SK-N-SH (cell line): Measurements from ENCODE around the gene USP12. TPM values are rescaled to one million over a fixed set of nuclear protein-coding genes. Genes with fewer than 3 reads are reported as not detected.

Experiments used
- CTCF ChIA-PET: fragments of 300-600, 350-600 bp; formaldehyde crosslinking; extraction: SDS; loops from one replicate; lab custom pipeline; 2021; lab: Yijun Ruan, JAX
- POLR2A ChIA-PET: fragments of 350-600 bp; sonication (Branson Sonifier 250); formaldehyde crosslinking; extraction: SDS; loops from one replicate; lab custom pipeline; 2020; ENCODE audit warnings: antibody characterized with exemption, inconsistent platforms; lab: Yijun Ruan, JAX
- DNase-seq: peaks from one replicate; pipeline ENCODE4 v3.0.0; 2012
- H2AFZ ChIP-seq: fragments of 200-600 bp; sonication (generic); 2 replicates; pipeline ENCODE4 v1.8.1; 2016; ENCODE audit warnings: antibody characterized with exemption, mild to moderate bottlenecking, low read depth
- H3F3A ChIP-seq: fragments of 200-600 bp; sonication (generic); replicated peaks from 2 replicates; pipeline ENCODE3; 2016; ENCODE audit warnings: antibody characterized with exemption, mild to moderate bottlenecking; ENCODE audit not compliant: insufficient read depth
- H3K27ac ChIP-seq, 2 experiments: fragments of 200-500 bp in 1 of 2; fragments of 200-600 bp in 1 of 2; sonication (Bioruptor generic) in 1 of 2; sonication (generic), shearing (Covaris generic) in 1 of 2; 2 replicates each; pipeline versions ENCODE4 v1.5.1 to v1.6.1; 2014 to 2016; ENCODE audit warnings: low read depth in 2 of 2, inconsistent platforms in 1 of 2, low read length in 1 of 2, mild to moderate bottlenecking in 1 of 2, mixed read lengths in 1 of 2
- H3K27me3 ChIP-seq: fragments of 200-600 bp; sonication (generic), shearing (Covaris generic); 2 replicates; pipeline ENCODE4 v1.6.1; 2016; ENCODE audit warnings: mixed run types; ENCODE audit not compliant: insufficient read depth
- H3K36me3 ChIP-seq, 2 experiments: fragments of 200-500 bp in 1 of 2; fragments of 200-600 bp in 1 of 2; sonication (Bioruptor generic) in 1 of 2; sonication (generic) in 1 of 2; replicated peaks in 1 of 2; 2 replicates each; pipeline versions ENCODE3 to v1.5.1; 2014 to 2016; ENCODE audit warnings: low read length in 1 of 2, mild to moderate bottlenecking in 1 of 2; ENCODE audit not compliant: insufficient read depth in 2 of 2, control insufficient read depth in 1 of 2
- H3K4me1 ChIP-seq, 2 experiments: fragments of 200-500 bp in 1 of 2; fragments of 200-600 bp in 1 of 2; sonication (Bioruptor generic) in 1 of 2; sonication (generic), shearing (Covaris generic) in 1 of 2; 2 replicates each; pipeline versions ENCODE4 v1.5.1 to v1.6.1; 2014 to 2016; ENCODE audit warnings: low read depth in 1 of 2, low read length in 1 of 2, mixed run types in 1 of 2; ENCODE audit not compliant: insufficient read depth in 2 of 2, control insufficient read depth in 1 of 2
- H3K4me2 ChIP-seq: fragments of 200-600 bp; sonication (generic), shearing (Covaris generic); 2 replicates; pipeline ENCODE4 v1.6.1; 2017; ENCODE audit warnings: mixed run types
- H3K4me3 ChIP-seq, 2 experiments: fragments of 200-500 bp in 1 of 2; fragments of 200-600 bp in 1 of 2; sonication (Bioruptor generic) in 1 of 2; sonication (generic), shearing (Covaris generic) in 1 of 2; 2 replicates each; pipeline versions ENCODE4 v1.5.1 to v1.8.1; 2014 to 2016; ENCODE audit warnings: low read depth in 2 of 2, inconsistent platforms in 1 of 2, low read length in 1 of 2, mild to moderate bottlenecking in 1 of 2, mixed read lengths in 1 of 2, moderate library complexity in 1 of 2
- H3K79me2 ChIP-seq: fragments of 200-600 bp; sonication (generic); 2 replicates; pipeline ENCODE4 v1.8.1; 2017; ENCODE audit warnings: mild to moderate bottlenecking; ENCODE audit not compliant: insufficient read depth
- H3K9ac ChIP-seq: fragments of 200-600 bp; sonication (generic); 2 replicates; pipeline ENCODE4 v1.6.1; 2017; ENCODE audit warnings: mixed run types
- H3K9me2 ChIP-seq: fragments of 200-600 bp; sonication (generic); 2 replicates; pipeline ENCODE4 v1.6.1; 2017; ENCODE audit warnings: mixed run types
- H3K9me3 ChIP-seq: fragments of 200-600 bp; sonication (generic); 2 replicates; pipeline ENCODE4 v1.6.1; 2017; ENCODE audit warnings: mixed run types, mild to moderate bottlenecking, moderate library complexity
- H4K20me1 ChIP-seq: fragments of 200-600 bp; sonication (generic); 2 replicates; pipeline ENCODE4 v1.6.1; 2017; ENCODE audit warnings: mild to moderate bottlenecking, mixed run types; ENCODE audit not compliant: insufficient read depth
- CHD2 ChIP-seq: fragments of 150-350 bp; IDR thresholded peaks from 2 replicates; pipeline ENCODE4 v1.6.1; 2018; ENCODE audit warnings: low read length; ENCODE audit not compliant: partially characterized antibody
- EZH2phosphoT487 ChIP-seq: fragments of 200-600 bp; sonication (generic); IDR thresholded peaks from 2 replicates; pipeline ENCODE4 v1.6.1; 2017; ENCODE audit warnings: low read depth, mixed run types, mild to moderate bottlenecking, antibody characterized with exemption, moderate library complexity, borderline replicate concordance
- FOSL2 ChIP-seq: IDR thresholded peaks from 2 replicates; pipeline ENCODE4 v1.4.0; 2012; ENCODE audit warnings: low read depth, mild to moderate bottlenecking, moderate library complexity, borderline replicate concordance
- JUND ChIP-seq: IDR thresholded peaks from 2 replicates; pipeline ENCODE4 v1.4.0; 2012
- MEF2A ChIP-seq: IDR thresholded peaks from 2 replicates; pipeline ENCODE4 v1.4.0; 2012; ENCODE audit warnings: low read depth, borderline replicate concordance
- MXI1 ChIP-seq: IDR thresholded peaks from 2 replicates; pipeline ENCODE4 v1.6.1; 2012; ENCODE audit warnings: mild to moderate bottlenecking, low read depth, low read length, improper control_type of control experiment
- NRF1 ChIP-seq: IDR thresholded peaks from 2 replicates; pipeline ENCODE4 v1.6.1; 2012; ENCODE audit warnings: low read depth, mild to moderate bottlenecking, low read length
- RAD21 ChIP-seq: IDR thresholded peaks from 2 replicates; pipeline ENCODE4 v1.6.1; 2012; ENCODE audit warnings: mild to moderate bottlenecking, low read length
- RXRA ChIP-seq: IDR thresholded peaks from 2 replicates; pipeline ENCODE4 v1.4.0; 2012; ENCODE audit warnings: low read depth, mild to moderate bottlenecking, borderline replicate concordance
- SIN3A ChIP-seq: IDR thresholded peaks from 2 replicates; pipeline ENCODE4 v1.6.1; 2012; ENCODE audit warnings: low read depth, mild to moderate bottlenecking, low read length, moderate library complexity, borderline replicate concordance
- TAF1 ChIP-seq: IDR thresholded peaks from 2 replicates; pipeline ENCODE4 v1.6.1; 2012; ENCODE audit warnings: low read depth, mild to moderate bottlenecking, low read length, moderate library complexity, borderline replicate concordance
- TCF12 ChIP-seq: IDR thresholded peaks from 2 replicates; pipeline ENCODE4 v1.4.0; 2012
- TEAD4 ChIP-seq: IDR thresholded peaks from 2 replicates; pipeline ENCODE4 v1.4.0; 2012; ENCODE audit warnings: mild to moderate bottlenecking, borderline replicate concordance; ENCODE audit not compliant: insufficient read depth
- YY1 ChIP-seq: IDR thresholded peaks from 2 replicates; pipeline ENCODE4 v1.4.0; 2012; ENCODE audit warnings: low read depth, mild to moderate bottlenecking
- WGBS: methylation state at CpG from one replicate; pipeline ENCODE4 v1.1.6; 2017; ENCODE audit warnings: low lambda C conversion rate; 5-methylcytosine and 5-hydroxymethylcytosine counted together
- polyA plus RNA-seq, 3 experiments: library from polyadenylated mRNA; depleted of rRNA; stranded (reverse); fragments of >200 nt; gene quantifications; 2 replicates each; pipeline ENCODE4 v1.2.3, GENCODE V29; 2012
- TF ChIP-seq, protein P1 (sequence below): fragments of 150-350 bp; IDR thresholded peaks from 2 replicates; pipeline ENCODE4 v1.6.1; 2016; ENCODE audit warnings: mild to moderate bottlenecking, low read depth, low read length
- TF ChIP-seq, protein P2 (sequence below): fragments of 200-600 bp; sonication (generic); IDR thresholded peaks from 2 replicates; pipeline ENCODE4 v1.6.1; 2017; ENCODE audit warnings: antibody characterized with exemption, mild to moderate bottlenecking, moderate library complexity
- TF ChIP-seq, protein P3 (sequence below): IDR thresholded peaks from 2 replicates; pipeline ENCODE4; 2012
- TF ChIP-seq, protein P4 (sequence below): IDR thresholded peaks from 2 replicates; pipeline ENCODE4 v1.4.0; 2012; ENCODE audit warnings: low read depth, borderline replicate concordance

Gene USP12
- polyA plus RNA-seq, 1 of the 3 experiments (the other 2 are of a cell fraction) = 5.0 TPM

DNA sequence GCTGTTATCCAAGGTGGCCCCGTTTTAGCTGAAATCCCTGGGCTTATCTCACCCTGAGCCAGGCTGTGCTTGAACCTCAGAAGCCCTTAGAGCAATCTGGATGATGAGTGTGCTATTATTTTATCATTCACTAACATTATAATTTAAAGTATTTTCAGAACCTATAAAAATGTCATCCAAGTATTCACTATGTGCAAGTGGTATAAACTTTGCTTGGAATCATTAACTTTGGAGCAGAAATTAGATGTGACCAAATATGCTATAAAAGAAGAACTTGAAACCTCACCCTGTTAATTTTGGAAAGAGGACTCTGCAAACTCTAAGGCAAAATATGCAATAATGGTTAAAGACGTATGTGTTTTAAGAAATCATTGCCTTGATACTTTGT is 147.5 kb downstream of the USP12 start (continued):
- TF ChIP-seq RXRA (no peak), MEF2A (no peak), TAF1 (no peak)

DNA sequence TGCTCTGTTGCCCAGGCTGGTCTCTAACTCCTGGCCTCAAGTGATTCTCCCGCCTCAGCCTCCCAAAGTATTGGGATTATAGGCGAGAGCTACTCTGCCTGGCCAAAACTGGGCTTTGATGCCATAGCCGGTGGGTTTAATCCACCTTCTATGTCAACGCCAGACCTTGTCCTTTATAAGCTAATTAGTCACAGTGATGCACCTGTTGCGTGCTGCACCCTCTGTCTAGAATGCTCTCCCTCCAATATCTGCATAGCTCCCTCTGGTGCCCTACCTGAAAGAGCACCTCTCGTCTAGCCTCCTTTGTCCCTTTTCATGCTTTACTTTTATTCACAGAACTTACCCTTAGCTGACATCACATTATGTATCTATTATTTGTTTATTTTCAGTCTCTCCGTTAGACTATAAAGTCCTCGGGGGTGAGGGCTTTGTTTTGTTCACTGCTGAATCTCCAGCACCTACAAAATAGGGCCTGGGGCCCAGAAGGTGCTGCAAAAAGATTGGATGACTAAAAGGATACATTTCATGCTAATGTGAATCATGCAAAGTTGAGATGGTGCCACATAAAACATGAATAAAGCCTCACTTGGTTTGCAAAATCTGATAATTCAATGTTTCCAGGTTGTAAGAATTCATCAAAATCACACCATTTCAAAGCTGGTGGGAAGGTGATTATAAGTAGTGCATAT is 148.1 kb downstream of the USP12 start:
- DNase-seq = no peak
- Histone ChIP-seq H2AFZ (no peak overlapping the region), H3F3A (no peaks in the 10 kb centered on the region), H3K4me2 (no peak overlapping the region), H3K4me1 (peaks cover 0 to 5% of the 10 kb centered on the region in 2 experiments; a peak in 1 of 4 replicates), H3K9me3 (no peaks in the 10 kb centered on the region), H3K9me2 (no peaks in the 10 kb centered on the region), H3K79me2 (no peaks in the 10 kb centered on the region), H3K36me3 (no peaks in the 10 kb centered on the region), H3K4me3 (no peak overlapping the region), H4K20me1 (no peaks in the 10 kb centered on the region), H3K27me3 (no peaks in the 10 kb centered on the region), H3K27ac (no peak overlapping the region), H3K9ac (no peak overlapping the region)
- WGBS = 90% methylated on average over 8 of the region's 8 CpGs
- TF ChIP-seq NRF1 (no peak), JUND (no peak), TEAD4 (no peak), RAD21 (no peak), CHD2 (no peak)
- TF ChIP-seq, protein P1, sequence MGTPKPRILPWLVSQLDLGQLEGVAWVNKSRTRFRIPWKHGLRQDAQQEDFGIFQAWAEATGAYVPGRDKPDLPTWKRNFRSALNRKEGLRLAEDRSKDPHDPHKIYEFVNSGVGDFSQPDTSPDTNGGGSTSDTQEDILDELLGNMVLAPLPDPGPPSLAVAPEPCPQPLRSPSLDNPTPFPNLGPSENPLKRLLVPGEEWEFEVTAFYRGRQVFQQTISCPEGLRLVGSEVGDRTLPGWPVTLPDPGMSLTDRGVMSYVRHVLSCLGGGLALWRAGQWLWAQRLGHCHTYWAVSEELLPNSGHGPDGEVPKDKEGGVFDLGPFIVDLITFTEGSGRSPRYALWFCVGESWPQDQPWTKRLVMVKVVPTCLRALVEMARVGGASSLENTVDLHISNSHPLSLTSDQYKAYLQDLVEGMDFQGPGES = no peak
- TF ChIP-seq, protein P2, sequence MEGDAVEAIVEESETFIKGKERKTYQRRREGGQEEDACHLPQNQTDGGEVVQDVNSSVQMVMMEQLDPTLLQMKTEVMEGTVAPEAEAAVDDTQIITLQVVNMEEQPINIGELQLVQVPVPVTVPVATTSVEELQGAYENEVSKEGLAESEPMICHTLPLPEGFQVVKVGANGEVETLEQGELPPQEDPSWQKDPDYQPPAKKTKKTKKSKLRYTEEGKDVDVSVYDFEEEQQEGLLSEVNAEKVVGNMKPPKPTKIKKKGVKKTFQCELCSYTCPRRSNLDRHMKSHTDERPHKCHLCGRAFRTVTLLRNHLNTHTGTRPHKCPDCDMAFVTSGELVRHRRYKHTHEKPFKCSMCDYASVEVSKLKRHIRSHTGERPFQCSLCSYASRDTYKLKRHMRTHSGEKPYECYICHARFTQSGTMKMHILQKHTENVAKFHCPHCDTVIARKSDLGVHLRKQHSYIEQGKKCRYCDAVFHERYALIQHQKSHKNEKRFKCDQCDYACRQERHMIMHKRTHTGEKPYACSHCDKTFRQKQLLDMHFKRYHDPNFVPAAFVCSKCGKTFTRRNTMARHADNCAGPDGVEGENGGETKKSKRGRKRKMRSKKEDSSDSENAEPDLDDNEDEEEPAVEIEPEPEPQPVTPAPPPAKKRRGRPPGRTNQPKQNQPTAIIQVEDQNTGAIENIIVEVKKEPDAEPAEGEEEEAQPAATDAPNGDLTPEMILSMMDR = no peak
- POLR2A ChIA-PET = interaction anchor here (0.6 kb wide), 1 partner anchor 231 kb away, joined by 3 read pairs; no protein-coding TSS in a partner anchor
- CTCF ChIA-PET = no interaction called here

DNA sequence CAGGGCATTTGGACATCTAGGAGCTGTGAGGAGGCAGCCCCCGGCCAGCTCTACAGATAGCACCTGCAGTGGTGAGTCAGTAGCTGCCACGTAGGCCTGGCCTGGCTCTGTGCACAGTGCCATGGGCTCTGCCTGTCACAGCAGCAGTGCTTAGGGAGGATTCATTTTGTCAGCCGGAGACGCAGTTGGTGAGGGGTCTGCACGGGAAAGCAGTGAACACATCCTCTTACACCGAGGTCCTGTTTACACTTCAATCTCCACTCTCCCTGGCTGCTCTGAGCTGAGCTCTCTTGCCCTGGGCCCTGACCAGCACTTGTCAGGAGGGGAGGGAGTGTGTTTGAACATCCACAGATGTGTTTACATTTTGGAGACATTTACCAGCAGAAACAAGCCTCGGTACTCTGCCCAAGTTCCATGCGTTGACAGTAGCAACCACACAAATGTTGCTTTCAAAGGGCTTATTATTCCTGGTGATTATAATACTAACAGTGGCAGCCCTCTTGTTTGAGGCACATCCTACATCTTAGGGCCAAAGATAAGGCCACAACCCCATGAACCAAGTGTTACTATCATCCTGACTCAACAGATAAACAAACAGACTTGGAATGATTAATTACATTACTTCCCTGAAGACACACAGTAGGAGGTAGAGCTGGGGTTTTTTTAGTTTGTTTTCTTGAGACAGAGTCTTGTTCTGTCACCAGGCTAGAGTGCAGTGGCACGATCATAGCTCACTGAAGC is 148.9 kb downstream of the USP12 start:
- 55% methylated on average over 5 of the region's 9 CpGs for WGBS
- H2AFZ ChIP-seq = no peak overlapping the region
- no peaks in the 10 kb centered on the region for H3K9me2 ChIP-seq
- H3K79me2 ChIP-seq = no peaks in the 10 kb centered on the region
- H3K27me3 ChIP-seq = no peaks in the 10 kb centered on the region
- H3K4me2 ChIP-seq = no peak overlapping the region
- no peak for DNase-seq
- H3K4me1 ChIP-seq = peaks cover 0 to 5% of the 10 kb centered on the region in 2 experiments; a peak in 1 of 4 replicates
- no peaks in the 10 kb centered on the region for H3K36me3 ChIP-seq
- POLR2A ChIA-PET = interaction anchor here (0.6 kb wide), 1 partner anchor 232 kb away, joined by 3 read pairs; no protein-coding TSS in a partner anchor
- no peak overlapping the region for H3K4me3 ChIP-seq
- no peaks in the 10 kb centered on the region for H3F3A ChIP-seq
- no peak overlapping the region for H3K9ac ChIP-seq
- no peaks in the 10 kb centered on the region for H3K9me3 ChIP-seq
- CTCF ChIA-PET = no interaction called here
- H4K20me1 ChIP-seq = no peaks in the 10 kb centered on the region
- no peak overlapping the region for H3K27ac ChIP-seq
- TF ChIP-seq TCF12 (no peak), FOSL2 (no peak), NRF1 (no peak), SIN3A (no peak), MXI1 (no peak), TEAD4 (no peak), YY1 (no peak), EZH2phosphoT487 (no peak)
- TF ChIP-seq, protein P3, sequence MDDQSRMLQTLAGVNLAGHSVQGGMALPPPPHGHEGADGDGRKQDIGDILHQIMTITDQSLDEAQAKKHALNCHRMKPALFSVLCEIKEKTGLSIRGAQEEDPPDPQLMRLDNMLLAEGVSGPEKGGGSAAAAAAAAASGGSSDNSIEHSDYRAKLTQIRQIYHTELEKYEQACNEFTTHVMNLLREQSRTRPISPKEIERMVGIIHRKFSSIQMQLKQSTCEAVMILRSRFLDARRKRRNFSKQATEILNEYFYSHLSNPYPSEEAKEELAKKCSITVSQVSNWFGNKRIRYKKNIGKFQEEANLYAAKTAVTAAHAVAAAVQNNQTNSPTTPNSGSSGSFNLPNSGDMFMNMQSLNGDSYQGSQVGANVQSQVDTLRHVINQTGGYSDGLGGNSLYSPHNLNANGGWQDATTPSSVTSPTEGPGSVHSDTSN = no peak
- TF ChIP-seq, protein P4, sequence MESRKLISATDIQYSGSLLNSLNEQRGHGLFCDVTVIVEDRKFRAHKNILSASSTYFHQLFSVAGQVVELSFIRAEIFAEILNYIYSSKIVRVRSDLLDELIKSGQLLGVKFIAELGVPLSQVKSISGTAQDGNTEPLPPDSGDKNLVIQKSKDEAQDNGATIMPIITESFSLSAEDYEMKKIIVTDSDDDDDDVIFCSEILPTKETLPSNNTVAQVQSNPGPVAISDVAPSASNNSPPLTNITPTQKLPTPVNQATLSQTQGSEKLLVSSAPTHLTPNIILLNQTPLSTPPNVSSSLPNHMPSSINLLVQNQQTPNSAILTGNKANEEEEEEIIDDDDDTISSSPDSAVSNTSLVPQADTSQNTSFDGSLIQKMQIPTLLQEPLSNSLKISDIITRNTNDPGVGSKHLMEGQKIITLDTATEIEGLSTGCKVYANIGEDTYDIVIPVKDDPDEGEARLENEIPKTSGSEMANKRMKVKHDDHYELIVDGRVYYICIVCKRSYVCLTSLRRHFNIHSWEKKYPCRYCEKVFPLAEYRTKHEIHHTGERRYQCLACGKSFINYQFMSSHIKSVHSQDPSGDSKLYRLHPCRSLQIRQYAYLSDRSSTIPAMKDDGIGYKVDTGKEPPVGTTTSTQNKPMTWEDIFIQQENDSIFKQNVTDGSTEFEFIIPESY = no peak
